Smooth muscle cell of bladder (primary cell): Measurements from ENCODE around the gene JMJD1C. TPM values are rescaled to one million over a fixed set of nuclear protein-coding genes. Genes with fewer than 3 reads are reported as not detected.

ENCODE experiments used
- total RNA-seq: library from RNA; depleted of rRNA; stranded (reverse); fragments of >200 nt; gene quantifications from 2 replicates; pipeline ENCODE4 v1.2.3, GENCODE V29; 2014

JMJD1C gene
- 28.9 and 29.3 TPM in 2 replicates for total RNA-seq

GRCh38 chr10:63465293-63466143 is at the start of gene JMJD1C:
Gene JMJD1C (minus strand): TSS chr10:63465977. CDS start chr10:63465662, 315 bp downstream.

GRCh38 chr10:63133056-63133820 is 332.5 kb downstream of the JMJD1C start, which contains the start of gene NRBF2:
Gene NRBF2 (plus strand): TSS chr10:63133328. CDS start chr10:63133471, 143 bp downstream.

Other genes starting within 250 kb of the JMJD1C start
- 37.0 and 47.4 TPM in 2 replicates for gene REEP3, start 55.4 kb upstream of the JMJD1C start, total RNA-seq